ENCODE data around the gene ADGRG2.

GRCh38 chrX:18946611-18947010 lies 175.7 kb downstream of the ADGRG2 start:
- TF ChIP-seq POLR2A (IDR thresholded peaks at IDR 0.05; ENCODE audit: low read length): no peak
- TF ChIP-seq GATA1 (IDR thresholded peaks at IDR 0.05; ENCODE audit: low read depth, low read length): no peak
